ENCODE data around the gene ARL3. TPM values are rescaled to one million over a fixed set of nuclear protein-coding genes. Genes with fewer than 3 reads are reported as not detected.
"Not testable (repeated sequence)": the region's sequence is repeated elsewhere in the genome, so short reads cannot be mapped to it uniquely, and the experiment has no call there.

The ARL3 gene
- total RNA-seq, 4 donors from 2014 or later = 7.9 to 9.8 (median 8.4) TPM

DNA sequence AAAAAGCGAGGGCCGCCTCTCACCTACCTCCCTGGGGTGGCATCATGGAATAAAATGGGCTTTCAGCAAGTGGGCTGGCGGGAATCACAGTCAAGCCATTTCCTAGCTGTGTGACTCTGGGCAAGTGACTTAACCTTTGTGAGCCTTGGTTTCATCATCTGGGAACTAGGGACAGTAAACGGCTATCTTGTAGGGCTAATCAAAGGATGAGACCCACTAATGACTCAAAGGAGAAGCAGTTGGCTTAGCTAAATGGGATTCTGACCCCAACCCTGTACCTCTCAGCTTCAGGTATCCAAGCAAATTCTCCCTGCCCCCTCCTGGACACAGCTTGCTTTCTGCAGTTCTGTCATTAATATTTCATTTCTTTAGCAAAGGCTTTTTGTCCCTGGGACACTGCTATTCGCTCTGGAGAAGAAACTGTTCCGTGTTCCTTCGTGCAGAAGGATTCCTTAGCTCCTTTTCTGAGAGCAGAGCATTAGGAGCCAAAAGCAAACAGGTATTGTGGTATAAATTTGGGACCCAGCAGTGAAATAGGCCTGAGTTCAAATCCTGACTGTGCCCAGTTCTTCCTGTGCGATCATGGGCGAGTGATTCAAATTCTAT, 44.0 kb downstream of the ARL3 start:
- Histone ChIP-seq H3K4me1 (peaks cover 41 to 50% (median 45%) of the 10 kb centered on the region in 4 donors), H3K27ac (replicated peaks in 1 of 4) (peak overlapping the region in 3 of 4 donors; percentile 39 to 66 (median 41))
- TF ChIP-seq POLR2AphosphoS5 (IDR thresholded peaks at IDR 0.05) (no peak), EP300 (IDR thresholded peaks at IDR 0.05) (no peak), POLR2A (IDR thresholded peaks at IDR 0.05; ENCODE audit: low read depth) (no peak)
- TF ChIP-seq, protein P1, sequence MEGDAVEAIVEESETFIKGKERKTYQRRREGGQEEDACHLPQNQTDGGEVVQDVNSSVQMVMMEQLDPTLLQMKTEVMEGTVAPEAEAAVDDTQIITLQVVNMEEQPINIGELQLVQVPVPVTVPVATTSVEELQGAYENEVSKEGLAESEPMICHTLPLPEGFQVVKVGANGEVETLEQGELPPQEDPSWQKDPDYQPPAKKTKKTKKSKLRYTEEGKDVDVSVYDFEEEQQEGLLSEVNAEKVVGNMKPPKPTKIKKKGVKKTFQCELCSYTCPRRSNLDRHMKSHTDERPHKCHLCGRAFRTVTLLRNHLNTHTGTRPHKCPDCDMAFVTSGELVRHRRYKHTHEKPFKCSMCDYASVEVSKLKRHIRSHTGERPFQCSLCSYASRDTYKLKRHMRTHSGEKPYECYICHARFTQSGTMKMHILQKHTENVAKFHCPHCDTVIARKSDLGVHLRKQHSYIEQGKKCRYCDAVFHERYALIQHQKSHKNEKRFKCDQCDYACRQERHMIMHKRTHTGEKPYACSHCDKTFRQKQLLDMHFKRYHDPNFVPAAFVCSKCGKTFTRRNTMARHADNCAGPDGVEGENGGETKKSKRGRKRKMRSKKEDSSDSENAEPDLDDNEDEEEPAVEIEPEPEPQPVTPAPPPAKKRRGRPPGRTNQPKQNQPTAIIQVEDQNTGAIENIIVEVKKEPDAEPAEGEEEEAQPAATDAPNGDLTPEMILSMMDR (IDR thresholded peaks at IDR 0.05) = no peak

DNA sequence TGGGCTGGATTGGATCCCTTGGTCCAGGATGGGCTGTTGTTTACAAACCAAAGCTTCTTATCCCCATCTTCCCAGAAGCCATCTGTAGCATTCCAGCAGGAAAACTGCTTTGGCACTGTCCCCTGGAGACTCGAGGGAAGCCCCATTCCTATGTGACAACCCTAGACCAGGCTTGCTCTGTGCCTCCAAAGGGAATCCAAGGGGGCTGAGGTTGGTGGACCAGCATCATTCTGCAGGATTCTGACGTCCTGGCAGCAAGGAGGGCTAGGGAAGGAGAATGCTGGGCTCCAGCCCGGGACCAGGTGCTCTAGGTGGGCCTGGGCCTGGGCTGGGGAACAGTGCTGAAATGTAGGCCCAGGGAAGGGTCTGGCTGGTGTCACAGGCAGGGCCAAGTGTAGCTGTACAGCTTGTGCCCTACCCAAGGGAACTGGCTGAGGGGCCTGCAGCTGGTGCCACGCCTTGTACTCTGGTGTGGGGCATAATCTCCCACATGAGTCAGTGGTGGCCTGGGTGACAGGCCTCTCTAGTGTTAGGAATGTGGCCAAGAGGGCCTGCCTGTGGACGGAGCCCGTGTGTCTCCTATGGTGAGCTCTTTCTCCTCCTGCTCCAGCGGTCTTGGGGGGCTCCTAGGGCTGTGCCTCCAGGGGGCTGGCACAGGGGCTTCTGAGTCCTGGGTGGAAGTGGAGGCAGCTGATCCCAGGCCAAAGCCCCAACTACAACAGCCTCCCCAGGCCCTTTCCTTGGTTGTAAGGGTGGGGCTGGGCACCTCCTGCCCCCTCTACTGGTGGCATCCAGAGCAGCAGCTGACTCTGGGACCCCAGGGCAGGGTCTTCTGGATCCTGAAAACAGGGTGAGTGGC, 44.8 kb downstream of the ARL3 start:
- H3K4me1 ChIP-seq = peaks cover 33 to 43% (median 38%) of the 10 kb centered on the region in 4 donors
- H3K9me3 ChIP-seq = no peaks in the 10 kb centered on the region
- no peaks in the 10 kb centered on the region for H3K27me3 ChIP-seq
- no peaks in the 10 kb centered on the region for H3K36me3 ChIP-seq
- DNase-seq (ENCODE audit: extremely low spot score) = peak; percentile 80
- TF ChIP-seq POLR2A (IDR thresholded peaks at IDR 0.05; ENCODE audit: low read depth) = no peak
- peak; percentile 10 to 59 for TF ChIP-seq POLR2AphosphoS5 (IDR thresholded peaks at IDR 0.05)
- TF ChIP-seq, protein P1 (IDR thresholded peaks at IDR 0.05) = peak in 1 of 3 experiments; percentile 17
- H3K4me3 ChIP-seq = no peak overlapping the region
- intact Hi-C loops (cut with DNase I) = no loop called here
- H3K27ac ChIP-seq (replicated peaks in 1 of 4) = peak overlapping the region; percentile 12 to 66 (median 40)
- WGBS = no CpG with 5 or more reads among the region's 7 CpGs

More for the DNA sequence above, 44.0 kb downstream of the ARL3 start:
- H3K4me3 ChIP-seq = no peak overlapping the region
- no peaks in the 10 kb centered on the region for H3K36me3 ChIP-seq
- intact Hi-C loops (cut with DNase I) = no loop called here
- no peak for DNase-seq (ENCODE audit: extremely low spot score)
- no peaks in the 10 kb centered on the region for H3K9me3 ChIP-seq
- no peaks in the 10 kb centered on the region for H3K27me3 ChIP-seq
- WGBS = 93% methylated on average over 9 of the region's 9 CpGs

- Histone ChIP-seq H3K4me3 (no peak overlapping the region), H3K27me3 (no peaks in the 10 kb centered on the region), H3K4me1 (peaks cover 24 to 33% (median 29%) of the 10 kb centered on the region in 4 donors)
Observed at GRCh38 chr10:102668326-102669107, 45.7 kb downstream of the ARL3 start.

DNA sequence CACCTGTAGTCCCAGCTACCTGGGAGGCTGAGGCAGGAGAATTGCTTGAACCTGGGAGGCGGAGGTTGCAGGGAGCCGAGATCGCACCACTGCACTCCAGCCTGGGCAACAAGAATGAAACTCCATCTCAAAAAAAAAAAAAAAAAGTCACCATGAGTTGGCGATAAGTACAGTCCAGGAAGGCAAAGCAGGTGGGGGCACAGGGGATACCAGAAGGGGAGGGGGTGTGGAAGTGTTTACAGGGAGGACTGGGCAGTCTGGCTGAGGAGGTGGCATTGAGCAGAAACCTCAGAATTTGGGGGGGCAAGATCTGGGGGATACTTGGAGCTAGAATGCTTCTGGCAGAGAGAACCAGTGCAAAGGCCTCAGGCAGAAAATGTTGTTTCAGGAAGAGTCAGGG, 46.8 kb downstream of the ARL3 start:
- H3K36me3 ChIP-seq; intact Hi-C loops (cut with DNase I); H3K4me3 ChIP-seq; DNase-seq (ENCODE audit: extremely low spot score); H3K9me3 ChIP-seq; H3K27ac ChIP-seq (replicated peaks in 1 of 4); H3K27me3 ChIP-seq: not testable (repeated sequence)
- WGBS = 100% methylated on average over 4 of the region's 4 CpGs
- H3K4me1 ChIP-seq = peaks cover 16 to 22% (median 19%) of the 10 kb centered on the region in 4 donors

More at GRCh38 chr10:102668326-102669107, 45.7 kb downstream of the ARL3 start:
- TF ChIP-seq POLR2AphosphoS5 (IDR thresholded peaks at IDR 0.05) = no peak
- TF ChIP-seq POLR2A (IDR thresholded peaks at IDR 0.05; ENCODE audit: low read depth) = no peak
- TF ChIP-seq EP300 (IDR thresholded peaks at IDR 0.05) = no peak
- DNase-seq (ENCODE audit: extremely low spot score) = no peak
- 74% methylated on average over 8 of the region's 10 CpGs for WGBS
- Histone ChIP-seq H3K27ac (replicated peaks in 1 of 4) (peak overlapping the region in 3 of 4 donors; percentile 28 to 66 (median 41)), H3K9me3 (no peaks in the 10 kb centered on the region), H3K36me3 (no peaks in the 10 kb centered on the region)
- intact Hi-C loops (cut with DNase I) = no loop called here

- 68% methylated on average over 6 of the region's 9 CpGs for WGBS
- DNase-seq (ENCODE audit: extremely low spot score) = no peak
- H3K27me3 ChIP-seq = no peaks in the 10 kb centered on the region
- no peaks in the 10 kb centered on the region for H3K36me3 ChIP-seq
- H3K27ac ChIP-seq (replicated peaks in 1 of 4) = no peak overlapping the region
- H3K4me1 ChIP-seq = peaks cover 22 to 29% (median 26%) of the 10 kb centered on the region in 4 donors
- no peaks in the 10 kb centered on the region for H3K9me3 ChIP-seq
- no peak overlapping the region for H3K4me3 ChIP-seq
- TF ChIP-seq POLR2A (IDR thresholded peaks at IDR 0.05; ENCODE audit: low read depth) (no peak), POLR2AphosphoS5 (IDR thresholded peaks at IDR 0.05) (no peak), EP300 (IDR thresholded peaks at IDR 0.05) (no peak)
- TF ChIP-seq, protein P1 (IDR thresholded peaks at IDR 0.05) = no peak
- intact Hi-C loops (cut with DNase I) = no loop called here
Observed at GRCh38 chr10:102665904-102666509, 48.2 kb downstream of the ARL3 start.

Measured in esophagus muscularis mucosa (tissue), 4 donors.